Hindlimb muscle (tissue), 1 donor: Measurements from ENCODE around the gene UBA5. TPM values are rescaled to one million over a fixed set of nuclear protein-coding genes. Genes with fewer than 3 reads are reported as not detected.

Source experiments
- DNase-seq: peaks from one replicate; pipeline ENCODE4 v3.0.0-alpha.2; 2013
- polyA plus RNA-seq: library from polyadenylated mRNA; unstranded; fragments of 120-200 nt; gene quantifications from one replicate; pipeline ENCODE4 v1.2.1, GENCODE V29; 2013; ENCODE audit not compliant: insufficient read length

UBA5 gene
- polyA plus RNA-seq, 1 donor, result 30.6 TPM

GRCh38 chr3:132654721-132655120 lies 5.4 kb upstream of the UBA5 start:
- no peak for DNase-seq

DNA sequence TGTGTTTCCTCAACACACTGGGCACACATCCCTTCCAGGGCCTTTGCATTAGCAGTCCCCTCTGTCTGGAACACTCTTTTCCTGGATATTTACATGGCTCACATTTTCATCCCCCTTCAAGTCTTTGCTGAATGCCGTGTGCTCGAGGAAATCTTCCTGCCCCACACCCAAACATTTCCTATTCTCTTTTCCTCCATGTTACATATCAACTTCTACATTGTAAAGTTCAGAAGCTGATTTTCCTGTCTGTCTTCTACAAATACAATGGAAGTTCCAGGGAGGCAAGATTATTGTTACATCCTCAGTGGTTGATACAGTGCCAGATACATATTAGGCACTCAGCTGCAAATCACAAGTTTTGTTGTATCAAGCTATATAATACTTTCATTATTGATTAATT lies 4.7 kb upstream of the UBA5 start:
- no peak for DNase-seq

GRCh38 chr3:132657869-132658747 lies 2.0 kb upstream of the UBA5 start:
- no peak for DNase-seq

DNA sequence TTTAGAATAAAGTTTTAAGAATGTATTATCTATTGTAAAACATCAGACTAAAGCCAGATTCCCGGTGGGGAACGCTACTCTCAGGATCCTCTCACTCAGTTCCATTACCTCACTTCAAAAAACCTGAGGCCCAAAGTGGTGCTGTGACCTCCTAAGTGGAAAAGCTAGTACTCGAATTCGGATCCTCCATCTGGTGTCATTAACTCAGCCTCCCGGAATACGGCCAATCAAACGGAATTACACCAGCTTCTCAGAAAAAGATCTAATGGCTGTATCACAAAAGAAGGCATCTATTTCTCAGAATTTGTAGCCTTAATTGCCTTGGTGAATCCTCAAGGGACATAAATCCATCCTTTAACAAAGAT lies 1.1 kb upstream of the UBA5 start:
- DNase-seq, result peak; percentile 43

- DNase-seq, result peak; percentile 79
Observed at GRCh38 chr3:132659365-132660051, 621 bp upstream of the UBA5 start, which contains the start of gene ACAD11. ACAD11 (minus strand) TSS chr3:132659809; CDS start chr3:132659751, 58 bp downstream.

DNA sequence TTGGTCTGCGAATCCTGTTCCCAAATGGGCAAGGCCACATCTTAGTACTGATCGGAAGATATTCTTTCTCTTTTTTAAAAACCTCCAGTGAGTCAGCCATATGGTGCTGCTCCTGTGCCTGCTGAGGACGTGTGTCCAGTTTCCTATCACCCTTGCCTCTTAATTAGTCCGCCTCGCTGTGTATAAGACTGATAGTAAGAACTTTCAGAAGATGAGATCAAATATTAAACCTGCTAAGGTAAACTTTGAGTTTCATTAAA lies 612 bp downstream of the UBA5 start:
- DNase-seq, result no peak

GRCh38 chr3:132661101-132661500 lies 972 bp downstream of the UBA5 start:
- DNase-seq, result no peak

- DNase-seq, result no peak
Observed at GRCh38 chr3:132662212-132662611, 2.1 kb downstream of the UBA5 start.

DNA sequence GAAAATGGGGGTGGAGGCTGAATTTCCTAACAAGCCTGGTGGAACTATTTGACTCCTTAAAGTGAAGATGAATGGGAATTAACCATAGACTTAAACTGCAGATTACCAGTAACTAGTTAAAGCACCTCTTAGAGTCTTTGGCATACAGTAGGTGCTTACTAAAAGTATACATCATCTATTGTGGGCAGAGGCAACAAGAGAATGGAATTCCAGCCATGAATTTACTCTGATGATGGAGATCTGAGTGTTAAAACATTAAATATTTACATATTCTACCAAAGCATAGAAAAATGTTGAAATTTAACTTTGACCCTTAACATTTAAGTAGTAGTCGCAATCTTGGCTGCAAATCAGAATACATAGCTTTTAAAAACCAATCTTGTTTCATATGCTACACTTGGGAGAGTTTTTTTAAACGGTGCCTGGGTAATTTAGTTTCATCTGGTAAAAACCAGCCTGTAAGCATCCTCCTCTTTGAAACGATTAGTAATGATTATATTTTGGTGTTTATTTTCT lies 5.2 kb downstream of the UBA5 start:
- no peak for DNase-seq

- DNase-seq, result no peak
Observed at GRCh38 chr3:132669256-132669777, 9.2 kb downstream of the UBA5 start.

GRCh38 chr3:132675408-132675807 lies 15.3 kb downstream of the UBA5 start:
- no peak for DNase-seq

DNA sequence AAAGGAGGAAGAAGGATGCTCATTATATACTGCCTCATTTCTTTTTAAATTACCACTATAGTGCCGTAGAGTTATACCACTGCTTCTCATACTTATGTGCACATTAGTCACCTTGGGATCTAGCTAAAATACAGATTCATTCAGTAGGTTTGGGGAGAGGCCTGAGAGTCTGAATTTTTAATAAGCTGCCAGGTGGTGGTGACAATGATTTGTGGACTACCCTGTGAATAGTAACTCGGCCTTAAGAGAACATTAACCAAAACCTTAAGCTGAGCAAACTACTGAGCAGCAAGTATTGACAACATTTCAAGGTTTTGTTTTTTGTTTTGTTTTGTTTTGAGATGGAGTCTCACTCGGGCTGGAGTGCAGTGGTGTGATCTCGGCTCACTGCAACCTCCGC lies 19.8 kb downstream of the UBA5 start:
- no peak for DNase-seq

- DNase-seq, result peak; percentile 50
Observed at GRCh38 chr3:132681421-132681820, 21.3 kb downstream of the UBA5 start.

DNA sequence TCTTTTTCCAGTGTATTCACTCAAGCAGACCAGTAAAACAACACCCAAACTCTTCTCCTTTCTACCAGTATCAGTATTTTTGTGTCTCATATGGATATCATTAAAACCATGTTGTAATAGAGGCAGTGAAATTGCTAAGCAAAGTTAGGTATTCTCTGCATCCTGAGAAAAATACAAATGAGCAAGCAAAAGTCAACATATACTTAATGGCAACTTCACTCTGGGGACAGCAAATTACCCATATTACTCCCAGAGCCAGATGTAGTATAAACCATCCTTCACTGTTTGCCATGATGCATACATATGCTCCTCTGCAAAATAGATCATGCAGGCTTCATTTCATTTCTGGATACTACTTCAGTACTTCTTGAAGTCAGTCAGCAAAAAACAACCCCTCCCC lies 22.1 kb downstream of the UBA5 start:
- peak; percentile 14 for DNase-seq

DNA sequence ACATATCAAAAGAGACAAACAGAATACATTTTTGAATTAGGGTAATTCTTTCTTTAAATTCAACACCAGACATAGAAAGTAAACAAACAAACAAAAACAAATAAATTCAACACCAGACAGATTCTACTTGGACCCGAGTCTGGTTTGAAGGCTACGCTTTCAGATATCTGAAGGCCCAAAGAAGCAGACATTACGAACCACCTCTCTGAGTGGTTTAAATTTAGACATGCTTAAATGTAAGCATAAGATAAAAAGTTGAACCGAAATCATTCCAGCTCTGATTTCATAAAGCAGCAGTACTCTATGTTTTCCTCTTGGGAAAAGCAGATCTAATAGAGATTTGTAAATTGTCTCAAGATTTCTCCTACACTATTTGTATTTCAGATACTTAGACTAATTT lies 29.9 kb downstream of the UBA5 start:
- no peak for DNase-seq

GRCh38 chr3:132694991-132695390 lies 34.9 kb downstream of the UBA5 start:
- DNase-seq, result no peak

- DNase-seq, result no peak
Observed at GRCh38 chr3:132695422-132695821, 35.3 kb downstream of the UBA5 start.

- DNase-seq, result no peak
Observed at GRCh38 chr3:132703733-132704132, 43.6 kb downstream of the UBA5 start.

DNA sequence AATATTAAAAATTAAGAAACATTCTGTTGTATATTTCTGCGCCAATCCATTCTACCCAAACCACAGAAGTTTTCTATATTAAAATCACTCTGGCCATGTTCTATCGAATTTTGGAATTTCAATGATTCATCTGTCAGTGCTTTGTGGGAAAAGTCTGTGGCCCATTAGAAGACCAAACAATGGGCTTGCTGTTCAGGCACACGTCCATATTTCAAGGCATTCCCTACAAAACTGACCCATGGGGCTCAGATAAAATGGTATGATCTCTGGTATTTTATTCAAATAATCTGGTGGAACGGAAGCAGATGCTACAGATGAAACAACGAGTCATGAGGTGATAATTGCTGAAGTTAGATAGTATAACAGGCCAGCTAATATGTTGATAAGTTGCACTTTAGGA lies 49.6 kb downstream of the UBA5 start:
- no peak for DNase-seq

DNA sequence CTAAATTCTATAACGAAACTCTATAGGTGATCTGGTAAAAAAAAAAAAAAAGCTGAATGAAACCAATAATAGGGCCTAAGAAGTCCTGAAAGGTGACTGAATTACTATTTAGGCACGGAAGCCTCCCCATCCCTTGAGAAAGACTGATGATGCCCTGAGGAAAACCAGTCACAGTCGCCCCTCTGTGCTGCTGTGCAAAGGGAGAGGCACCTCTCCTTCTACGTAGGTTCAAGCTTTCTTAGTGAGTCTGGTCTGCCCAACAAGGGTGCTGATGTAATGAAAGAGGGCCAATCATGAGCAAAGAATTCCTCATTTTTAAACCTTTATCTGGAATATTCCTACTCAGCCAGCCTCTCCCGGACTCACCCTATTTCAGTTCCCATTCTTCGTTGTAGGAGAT lies 50.2 kb downstream of the UBA5 start:
- DNase-seq, result no peak

DNA sequence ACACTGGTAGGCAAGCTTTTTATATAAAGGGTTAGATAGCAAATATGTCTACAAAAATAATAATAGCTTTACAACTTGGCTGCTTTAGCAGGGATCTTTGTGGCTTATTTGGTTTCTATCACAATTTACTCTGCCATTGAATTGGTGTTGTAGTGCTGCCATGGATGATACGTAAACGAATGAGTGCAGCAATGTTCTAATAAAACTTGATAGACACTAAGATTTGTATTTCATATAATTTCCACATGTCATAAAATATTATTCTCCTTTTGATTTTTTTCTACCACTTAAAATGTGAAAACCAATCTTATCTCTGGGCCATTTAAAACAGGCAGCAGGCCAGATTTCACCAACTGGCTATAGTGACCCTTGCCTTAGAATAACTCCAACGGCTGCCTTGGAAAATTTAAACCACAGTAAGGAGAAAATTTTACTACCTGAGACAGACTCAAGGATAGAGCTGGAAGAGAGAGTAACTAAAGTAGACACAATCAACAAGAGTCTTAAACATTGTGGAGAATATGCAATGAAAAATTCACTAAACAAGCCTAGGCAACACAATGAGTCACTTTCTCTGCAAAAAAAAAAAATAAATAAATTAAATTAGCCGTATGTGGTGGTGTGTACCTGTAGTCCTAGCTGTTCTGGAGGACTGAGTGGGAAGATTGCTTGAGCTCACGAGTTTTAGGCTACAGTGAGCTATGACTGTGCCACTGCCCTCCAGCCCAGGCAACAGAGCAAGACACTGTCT lies 54.0 kb downstream of the UBA5 start:
- DNase-seq, result no peak

DNA sequence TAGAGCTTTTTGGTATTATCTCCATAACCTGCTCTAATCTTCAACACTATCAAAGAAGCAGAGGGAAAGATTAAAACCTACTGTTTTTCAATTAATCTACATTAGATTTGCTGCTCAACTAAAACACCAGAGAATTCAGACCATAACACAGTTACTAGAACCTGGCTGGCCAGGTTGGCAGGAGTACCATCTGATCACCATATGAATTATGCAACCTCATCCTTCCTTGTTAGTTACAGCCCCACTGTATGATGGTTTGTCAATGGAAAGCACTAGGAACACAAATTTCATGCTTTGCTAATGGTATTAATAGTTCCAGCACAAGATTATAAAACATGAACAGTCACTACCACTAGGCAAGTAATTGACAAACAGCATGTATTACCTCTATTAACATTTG lies 56.2 kb downstream of the UBA5 start:
- DNase-seq, result no peak

DNA sequence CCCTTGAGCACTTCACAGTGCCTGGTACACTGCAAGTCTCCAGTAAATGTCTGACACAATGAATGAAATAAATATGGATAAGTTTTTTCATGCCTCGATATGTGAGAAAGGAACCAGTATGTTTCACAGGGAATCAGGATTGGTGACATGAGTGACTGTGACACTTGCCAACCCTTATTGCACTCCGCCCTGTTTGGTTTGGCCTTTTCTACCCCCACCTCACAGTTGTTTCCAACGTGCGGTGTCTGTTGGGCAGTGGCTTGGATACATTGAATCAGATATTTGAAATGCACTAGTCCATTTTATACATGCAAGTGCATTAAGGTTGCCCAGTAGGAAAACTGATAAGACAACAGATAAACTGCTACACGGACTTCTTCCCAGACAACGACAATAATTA lies 60.1 kb downstream of the UBA5 start:
- no peak for DNase-seq
